Pancreas (tissue), 10 donors: ENCODE data around the gene RTL1. TPM values are rescaled to one million over a fixed set of nuclear protein-coding genes. Genes with fewer than 3 reads are reported as not detected.

ENCODE experiments used
- ATAC-seq, 4 donors: fragments of 200-7000 bp; cut with Tn5 transposase; one replicate each; pipeline versions ENCODE4 v1.8.0 to v1.9.1; 2020; ENCODE audit warnings: mild to moderate bottlenecking in 4 of 4, moderate library complexity in 4 of 4
- DNase-seq, 6 donors: peaks; one replicate each; pipeline ENCODE4 v3.0.0-alpha.2; 2020
- FAIRE-seq: peaks from 2 replicates; lab custom pipeline; 2012; peaks lifted over from hg19 to GRCh38; lab: Jason Lieb, UNC
- H3K27ac ChIP-seq, 4 donors: fragments of 200-600 bp; sonication (generic); 1 replicate in 3 of 4; 2 replicates in 1 of 4; pipeline versions ENCODE4 v1.5.0 to v1.8.0; 2020
- H3K27me3 ChIP-seq, 4 donors: fragments of 200-600 bp; one replicate each; pipeline ENCODE4 v1.8.0; 2021
- H3K36me3 ChIP-seq, 3 donors: fragments of 200-600 bp; sonication (generic) in 1 of 3; one replicate each; pipeline versions ENCODE4 v1.5.0 to v1.8.0; 2020 to 2021
- H3K4me1 ChIP-seq, 3 donors: fragments of 200-600 bp; one replicate each; pipeline ENCODE4 v1.8.0; 2021
- H3K4me3 ChIP-seq, 4 donors: fragments of 200-600 bp; sonication (generic) in 2 of 4; one replicate each; pipeline versions ENCODE4 v1.5.0 to v1.8.0; 2020 to 2021
- H3K9me3 ChIP-seq, 4 donors: fragments of 200-600 bp; one replicate each; pipeline ENCODE4 v1.8.0; 2021
- CTCF ChIP-seq, 4 donors: fragments of 200-600 bp; sonication (generic) in 3 of 4; IDR thresholded peaks; one replicate each; pipeline versions ENCODE4 v1.5.0 to v1.8.0; 2021; ENCODE audit warnings: antibody characterized with exemption in 4 of 4
- WGBS, 2 donors: extraction: QIAGEN DNeasy Blood & Tissue Kit; methylation state at CpG; one replicate each; pipeline ENCODE4 v1.1.7; 2013; 5-methylcytosine and 5-hydroxymethylcytosine counted together
- intact Hi-C, 3 donors: fragments of 100-400 bp; cut with DNase I; formaldehyde crosslinking; loops; one replicate each; pipeline versions ENCODE4 v1.11.1 to v1.14.2; 2022
- polyA plus RNA-seq, 2 donors: library from polyadenylated mRNA; stranded (reverse); fragments of 200-250 nt; gene quantifications; one replicate each; pipeline ENCODE4 v1.2.3, GENCODE V29; 2013
- total RNA-seq, 6 donors: library from RNA; stranded (reverse); fragmentation: NEBNext Ultra II Directional in 4 of 6; extraction: Animal tissue kit (Norgen Biotek cat#: 25700) in 4 of 6; gene quantifications; one replicate each; pipeline versions ENCODE4 v1.2.1 to v1.2.4, GENCODE V29; 2021 to 2023
- donor health status: healthy with polysubstance abuse.
- donor health status: DM: no; HTN: no; CAD: no; lungs with moderate emphysema.
- donor health status: DM: no; HTN: no; CAD: no.
- donor health status: control.
- donor health status: control.
- donor health status: Bipolar disorder and iron deficiency.
- donor health status: DM: yes; HTN: yes; CAD: no.
- donor health status: DM: no; HTN: no; CAD: no.
- donor health status: DM: no; HTN: no; CAD: no.
- donor health status: DM: yes; HTN: yes; CAD: no.

RTL1 gene
- total and polyA plus RNA-seq, 8 donors = 0.02 to 0.80 (median 0.03) TPM; not detected in 3

- DNase-seq = peak in 1 of 6 donors; percentile 25
- Histone ChIP-seq H3K36me3 (no peaks in the 10 kb centered on the region), H3K9me3 (no peaks in the 10 kb centered on the region), H3K4me1 (no peaks in the 10 kb centered on the region), H3K27me3 (no peaks in the 10 kb centered on the region), H3K27ac (no peak overlapping the region), H3K4me3 (no peak overlapping the region)
- 80 to 86% methylated on average over 18 of the region's 18 CpGs for WGBS, 2 donors
- no peak for FAIRE-seq
- no peak for TF ChIP-seq CTCF (IDR thresholded peaks at IDR 0.05)
- intact Hi-C loops = loop anchor here in 1 of 3 donors (10.0 kb wide), 1 partner anchor 765 kb away; no protein-coding TSS in a partner anchor
- no peak for ATAC-seq
Observed at GRCh38 chr14:100859781-100860180, 43.7 kb downstream of the RTL1 start.

GRCh38 chr14:100858838-100859220 lies 44.7 kb downstream of the RTL1 start:
- no peaks in the 10 kb centered on the region for H3K27me3 ChIP-seq
- DNase-seq (peak in 2 of 6 donors; percentile 41 to 53), ATAC-seq (peak in 1 of 4 donors; percentile 8), FAIRE-seq (no peak)
- H3K9me3 ChIP-seq = no peaks in the 10 kb centered on the region
- no peaks in the 10 kb centered on the region for H3K4me1 ChIP-seq
- H3K36me3 ChIP-seq = no peaks in the 10 kb centered on the region
- H3K27ac ChIP-seq = no peak overlapping the region
- intact Hi-C loops = loop anchor here in 1 of 3 donors (10.0 kb wide), 1 partner anchor 766 kb away; no protein-coding TSS in a partner anchor
- WGBS, 2 donors = 75 to 79% methylated on average over 8 of the region's 8 CpGs
- no peak for TF ChIP-seq CTCF (IDR thresholded peaks at IDR 0.05)
- no peak overlapping the region for H3K4me3 ChIP-seq

- ATAC-seq (no peak), FAIRE-seq (no peak), DNase-seq (peak in 2 of 6 donors; percentile 34 to 40)
- no peak overlapping the region for H3K27ac ChIP-seq
- H3K9me3 ChIP-seq = no peaks in the 10 kb centered on the region
- H3K27me3 ChIP-seq = no peaks in the 10 kb centered on the region
- TF ChIP-seq CTCF (IDR thresholded peaks at IDR 0.05) = no peak
- WGBS, 2 donors = 74 to 78% methylated on average over 17 of the region's 17 CpGs
- H3K36me3 ChIP-seq = no peaks in the 10 kb centered on the region
- no peak overlapping the region for H3K4me3 ChIP-seq
- intact Hi-C loops = loop anchor here in 1 of 3 donors (10.0 kb wide), 1 partner anchor 767 kb away; no protein-coding TSS in a partner anchor
- no peaks in the 10 kb centered on the region for H3K4me1 ChIP-seq
Observed at GRCh38 chr14:100857923-100858837, 45.3 kb downstream of the RTL1 start.

- no peaks in the 10 kb centered on the region for H3K9me3 ChIP-seq
- FAIRE-seq (no peak), ATAC-seq (peak in 3 of 4 donors; percentile 17 to 47 (median 30)), DNase-seq (peak in 1 of 6 donors; percentile 48)
- no peak overlapping the region for H3K4me3 ChIP-seq
- no peaks in the 10 kb centered on the region for H3K4me1 ChIP-seq
- H3K27ac ChIP-seq = no peak overlapping the region
- no peaks in the 10 kb centered on the region for H3K27me3 ChIP-seq
- H3K36me3 ChIP-seq = no peaks in the 10 kb centered on the region
- 47 to 51% methylated on average over 14 of the region's 14 CpGs for WGBS, 2 donors
- no peak for TF ChIP-seq CTCF (IDR thresholded peaks at IDR 0.05)
- intact Hi-C loops = loop anchor here in 1 of 3 donors (10.0 kb wide), 1 partner anchor 767 kb away; no protein-coding TSS in a partner anchor
Observed at GRCh38 chr14:100857233-100857922, 46.1 kb downstream of the RTL1 start.
